NAMALWA (cell line): ENCODE measurements around the gene SPATA24.
"Not testable (repeated sequence)": the region's sequence is repeated elsewhere in the genome, so short reads cannot be mapped to it uniquely, and the experiment has no call there.

Source experiments
- DNase-seq: peaks from one replicate; pipeline ENCODE4 v3.0.0-alpha.2; 2015; ENCODE audit warnings: low spot score

Gene SPATA24, protein sequence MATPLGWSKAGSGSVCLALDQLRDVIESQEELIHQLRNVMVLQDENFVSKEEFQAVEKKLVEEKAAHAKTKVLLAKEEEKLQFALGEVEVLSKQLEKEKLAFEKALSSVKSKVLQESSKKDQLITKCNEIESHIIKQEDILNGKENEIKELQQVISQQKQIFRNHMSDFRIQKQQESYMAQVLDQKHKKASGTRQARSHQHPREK

DNA sequence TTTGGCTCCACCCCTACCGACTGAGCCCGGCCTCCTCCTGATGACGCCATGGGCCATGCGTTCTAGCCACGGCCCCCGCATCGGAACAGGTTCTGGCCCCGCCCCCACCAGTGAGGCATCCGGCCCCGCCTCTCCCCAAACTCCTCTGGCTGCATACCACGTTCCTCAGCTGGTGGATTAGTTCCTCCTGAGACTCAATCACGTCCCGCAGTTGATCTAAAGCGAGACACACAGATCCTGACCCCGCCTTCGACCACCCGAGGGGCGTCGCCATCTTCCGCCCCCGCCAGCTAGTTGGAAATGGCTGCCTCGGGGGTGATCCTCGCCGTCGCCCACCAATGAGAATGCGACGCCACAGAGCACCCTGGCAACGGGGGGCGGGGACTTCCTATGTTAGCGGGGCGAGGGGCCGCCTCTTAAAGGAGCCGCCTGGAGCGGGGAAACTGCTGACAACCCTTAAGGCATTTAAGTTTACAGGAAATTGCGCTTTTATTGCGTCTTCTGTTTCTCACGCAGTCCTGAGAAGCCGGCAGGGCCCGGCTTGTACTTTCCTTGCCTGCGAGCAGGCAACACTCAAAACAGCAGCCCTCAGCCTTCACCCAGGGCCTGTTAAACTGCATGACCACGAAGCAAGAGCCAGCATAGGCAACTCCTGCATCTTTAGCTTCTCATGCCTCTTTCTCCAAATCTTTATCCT, at the start of gene SPATA24:
SPATA24 (minus strand) TSS at position 303 of the 697 bp plus-strand sequence; CDS start at position 274, 29 bp downstream.
- peak; percentile 98 for DNase-seq

GRCh38 chr5:139451878-139452660, 48.2 kb upstream of the SPATA24 start:
- no peak for DNase-seq

- no peak for DNase-seq
Observed at GRCh38 chr5:139451176-139451575, 47.3 kb upstream of the SPATA24 start.

DNA sequence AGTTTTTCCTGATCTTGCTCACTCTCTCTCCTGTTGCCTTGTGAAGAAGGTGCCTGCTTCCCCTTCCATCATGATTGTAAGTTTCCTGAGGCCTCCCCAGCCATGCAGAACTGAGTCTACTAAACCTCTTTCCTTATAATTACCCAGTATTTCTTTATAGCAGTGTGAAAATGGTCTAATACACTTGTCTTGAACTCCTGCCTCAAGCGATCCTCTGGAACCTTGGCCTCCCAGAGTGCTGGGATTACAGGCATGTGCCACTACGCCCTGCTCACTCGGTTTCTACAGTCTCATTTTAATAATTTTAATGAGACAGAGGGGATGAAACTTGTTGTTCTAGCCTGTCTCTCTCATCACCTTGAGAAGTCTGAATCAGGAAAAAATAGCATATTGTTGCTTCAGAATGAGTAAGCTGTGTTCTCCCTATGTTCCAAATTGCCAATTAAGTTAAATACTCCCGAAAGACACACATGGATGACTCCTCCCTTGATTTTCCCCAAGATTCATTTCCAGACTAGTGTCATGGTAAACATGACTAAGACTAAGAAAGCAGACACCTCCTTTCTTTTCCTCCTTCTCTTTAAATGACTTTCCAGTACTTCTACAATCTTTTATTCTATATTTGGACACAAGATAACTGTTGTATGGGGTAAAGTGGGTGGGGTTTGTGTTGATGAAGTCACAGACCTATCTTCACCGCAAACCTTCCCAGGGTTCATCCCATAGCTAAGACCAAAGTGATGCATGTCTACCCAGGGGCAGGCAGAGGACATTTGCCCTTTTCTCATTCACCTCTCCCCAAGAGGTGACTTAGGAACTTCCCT, 43.3 kb upstream of the SPATA24 start:
- DNase-seq = no peak

DNA sequence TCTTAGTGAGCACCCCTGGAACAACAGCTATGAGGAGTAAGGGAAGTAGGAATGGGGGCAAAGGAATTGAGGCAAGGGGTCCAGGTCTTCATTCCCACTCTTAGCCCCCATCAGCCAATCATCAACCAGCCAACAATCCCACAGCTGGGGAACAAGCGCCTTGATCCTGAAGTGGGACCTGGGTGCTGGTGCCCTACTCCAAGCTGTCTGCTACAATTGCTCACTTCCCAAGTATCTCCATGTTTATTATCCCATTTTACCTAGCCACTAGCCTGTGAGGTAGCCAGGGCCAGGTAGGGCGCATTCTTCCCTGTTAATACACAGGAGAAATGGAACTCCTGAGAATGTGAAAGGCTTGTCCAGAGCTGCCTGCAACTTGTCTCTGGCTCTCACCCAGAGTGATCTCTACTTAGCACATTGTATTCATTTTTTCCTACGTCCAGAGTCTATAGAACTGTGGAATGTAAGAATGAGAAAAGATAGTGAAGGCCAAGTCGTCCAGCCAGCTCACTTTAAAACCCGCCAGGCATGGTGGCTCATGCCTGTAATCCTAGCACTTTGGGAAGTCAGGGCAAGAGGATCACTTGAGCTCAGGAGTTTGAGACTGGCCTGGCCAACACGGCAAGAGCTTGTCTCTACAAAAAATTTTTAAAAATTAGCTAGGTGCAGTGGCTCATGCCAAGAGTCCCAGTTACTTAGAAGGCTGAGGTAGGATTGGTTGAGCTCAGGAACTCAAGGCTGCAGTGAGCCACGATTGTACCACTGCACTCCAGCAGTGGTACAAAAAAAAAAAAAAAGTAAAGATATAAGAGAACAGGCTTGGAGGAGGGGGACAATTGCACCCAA, 41.7 kb upstream of the SPATA24 start:
- no peak for DNase-seq

DNA sequence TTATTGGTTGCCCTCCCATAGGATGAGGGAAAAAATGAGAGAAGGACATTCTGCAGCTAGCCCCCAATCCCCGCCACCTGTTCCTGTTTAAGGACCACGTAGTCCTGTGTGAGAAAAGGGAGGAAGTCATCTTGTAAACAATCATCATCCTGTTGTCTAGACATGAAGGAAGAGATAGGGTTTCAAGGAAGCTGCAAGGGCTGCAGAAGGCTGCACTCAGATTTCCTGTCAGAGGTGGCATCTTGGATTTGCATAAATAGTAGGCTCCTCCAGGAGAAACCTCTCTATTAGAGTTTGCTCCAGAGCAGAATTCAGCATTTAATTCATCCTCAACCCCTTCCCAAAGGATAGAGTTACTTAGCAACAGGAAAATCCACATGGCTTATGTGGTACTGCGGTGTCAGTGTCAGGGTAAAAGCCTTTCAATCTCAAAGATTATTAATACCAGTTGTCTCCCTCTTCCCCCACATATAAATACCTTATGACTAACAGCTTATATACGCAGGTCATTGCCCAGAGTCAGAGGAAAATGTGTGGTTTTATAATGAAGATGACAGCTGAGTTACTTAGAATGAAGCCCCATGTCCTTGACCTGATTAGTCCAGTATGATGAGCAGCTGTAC, 40.1 kb upstream of the SPATA24 start:
- no peak for DNase-seq

GRCh38 chr5:139440416-139440815, 36.5 kb upstream of the SPATA24 start:
- not testable (repeated sequence) for DNase-seq

GRCh38 chr5:139439013-139439903, 35.4 kb upstream of the SPATA24 start, which contains the start of gene DNAJC18:
Gene DNAJC18 (minus strand): TSS chr5:139439525. CDS start chr5:139439445, 80 bp downstream.
- DNase-seq = peak; percentile 95

GRCh38 chr5:139438707-139439012, 34.8 kb upstream of the SPATA24 start:
- DNase-seq = no peak

DNA sequence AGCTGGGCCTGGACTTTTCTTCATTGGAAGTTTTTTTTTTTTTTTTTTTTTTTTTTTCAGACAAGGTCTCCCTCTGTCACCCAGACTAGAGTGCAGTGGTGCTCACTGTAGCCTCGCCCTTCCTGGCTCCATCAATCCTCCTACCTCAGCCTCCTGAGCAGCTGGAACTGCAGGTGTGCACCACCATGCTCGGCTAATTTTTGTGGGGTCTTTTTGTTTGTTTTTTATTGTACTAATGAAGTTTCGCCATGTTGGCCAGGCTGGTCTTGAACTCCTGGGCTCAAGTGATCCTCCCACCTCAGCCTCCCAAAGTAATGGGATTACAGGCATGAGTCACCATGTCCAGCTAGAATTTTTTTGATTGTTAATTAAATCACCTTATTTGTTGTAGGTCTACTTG, 31.8 kb upstream of the SPATA24 start:
- no peak for DNase-seq

- no peak for DNase-seq
Observed at GRCh38 chr5:139431706-139432105, 27.8 kb upstream of the SPATA24 start.

- no peak for DNase-seq
Observed at GRCh38 chr5:139430015-139430414, 26.1 kb upstream of the SPATA24 start.

DNA sequence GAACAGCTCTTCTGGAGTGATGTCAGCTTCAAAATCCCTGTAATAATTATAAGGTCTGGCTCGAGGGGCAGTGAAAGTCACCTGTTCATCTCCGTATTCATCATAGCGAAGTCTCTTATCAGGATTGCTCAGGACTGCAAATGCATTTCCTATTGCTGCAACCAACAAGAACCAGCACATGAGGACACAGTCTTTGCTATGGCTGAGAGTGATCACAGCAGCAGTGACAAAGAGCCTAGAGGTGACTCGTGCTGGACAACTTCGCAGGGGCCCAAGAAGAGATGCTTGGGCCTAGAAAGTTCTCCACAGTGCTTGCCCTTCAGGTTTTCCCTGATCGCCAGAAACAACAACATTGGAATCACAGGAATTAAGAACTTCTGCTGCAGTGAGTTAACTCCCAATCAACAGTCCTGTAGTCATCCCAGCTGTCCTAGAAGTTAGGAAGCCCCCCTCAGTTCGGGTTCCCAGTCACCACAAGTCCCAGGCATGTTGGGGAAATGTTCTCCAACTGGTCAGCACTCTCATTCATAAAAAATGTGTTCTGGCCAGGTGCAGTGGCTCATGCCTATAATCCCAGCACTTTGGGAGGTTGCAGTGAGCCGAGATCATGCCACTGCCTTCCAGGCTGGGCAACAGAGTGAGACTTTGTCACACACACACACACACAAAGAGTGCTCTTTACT, 22.5 kb upstream of the SPATA24 start:
- DNase-seq = no peak

DNA sequence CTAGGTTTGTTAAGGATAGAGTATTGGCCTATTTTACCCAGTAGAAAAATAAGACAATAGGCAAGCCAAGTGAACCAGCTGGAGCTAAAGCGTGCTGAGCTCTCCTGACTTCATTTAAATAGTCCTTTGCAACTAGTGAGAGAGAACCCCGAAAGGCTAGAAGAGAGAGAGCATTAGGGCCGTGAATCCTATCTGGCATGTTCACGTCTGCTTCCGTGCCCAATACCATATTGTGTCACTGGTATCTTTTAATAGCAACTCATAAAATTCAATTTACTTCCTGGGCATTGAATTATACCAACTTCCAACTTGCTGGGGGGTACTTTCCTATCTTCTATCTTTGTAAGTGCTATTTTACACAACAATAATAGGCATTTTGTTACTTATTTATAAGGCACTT, 21.6 kb upstream of the SPATA24 start:
- no peak for DNase-seq

DNA sequence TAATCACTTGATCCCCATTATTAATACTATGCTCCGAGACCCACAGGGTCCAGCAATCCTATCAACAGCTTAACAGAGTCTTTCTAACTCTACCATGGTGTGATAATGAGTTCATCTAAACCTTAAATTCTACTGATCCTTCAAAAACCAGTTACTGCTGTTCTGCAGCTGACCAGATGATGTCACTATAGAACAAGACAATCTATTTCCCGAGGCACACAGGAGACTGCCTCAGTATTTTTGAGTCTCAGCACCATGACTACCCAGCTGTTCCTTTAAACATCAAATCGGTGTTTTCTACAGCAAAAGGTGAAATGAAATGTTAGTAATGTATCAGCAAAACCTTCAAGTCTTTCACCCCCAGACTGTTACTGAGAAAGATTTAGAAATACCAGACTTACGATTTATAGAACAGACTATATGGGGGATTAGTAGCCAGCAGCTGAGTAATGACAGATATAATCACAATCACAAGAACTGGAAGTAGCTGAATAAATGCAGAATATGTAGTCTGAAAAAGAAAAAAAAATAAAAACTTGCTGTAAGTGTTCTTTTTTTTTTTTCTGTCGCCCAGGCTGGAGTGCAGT, 18.5 kb upstream of the SPATA24 start:
- DNase-seq = peak; percentile 89

DNA sequence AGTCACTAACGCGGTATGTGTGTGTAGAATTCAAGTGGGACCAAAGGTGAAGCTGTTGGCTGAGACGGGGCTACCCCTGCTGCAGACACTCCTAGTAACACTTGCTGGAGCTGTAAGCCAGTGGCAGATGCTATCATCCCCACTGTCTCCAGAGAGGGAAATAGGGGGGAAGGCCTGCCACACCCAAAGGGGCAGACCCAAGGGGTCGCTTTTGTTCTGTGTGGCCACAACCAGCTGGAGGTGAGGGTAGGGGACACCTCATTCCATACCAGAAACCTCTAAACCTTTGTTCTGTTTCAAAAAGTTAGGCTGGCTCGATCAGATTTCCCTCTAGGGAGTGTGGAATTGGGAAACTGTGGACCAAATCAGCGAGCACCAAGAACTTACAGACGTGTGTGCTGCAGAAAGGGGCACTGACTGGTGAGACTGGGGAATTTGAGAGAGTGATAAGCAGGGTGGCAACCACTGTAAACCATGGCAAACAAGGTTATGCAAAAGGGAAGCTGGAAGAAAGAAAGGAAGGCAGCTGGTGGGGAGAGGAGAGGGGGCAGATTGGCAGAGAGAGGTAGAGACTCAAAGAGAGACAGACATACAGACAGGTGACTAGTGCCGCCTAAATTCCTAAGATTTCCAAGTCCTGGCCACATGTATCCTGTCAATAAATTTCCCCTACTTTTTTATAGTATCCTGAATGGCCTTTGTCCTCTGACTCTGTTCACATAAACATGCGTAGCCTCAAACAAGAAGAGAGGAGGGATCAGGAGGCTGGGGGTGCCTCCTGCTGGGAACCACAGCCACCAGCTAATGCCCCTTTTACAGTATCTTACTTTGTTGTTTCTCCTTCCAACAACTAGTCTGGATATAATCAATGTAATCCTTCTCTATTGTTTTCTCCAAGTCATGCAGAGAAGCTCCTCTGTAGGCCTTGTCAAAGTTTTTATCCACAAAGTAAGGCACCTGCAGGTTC, 15.6 kb upstream of the SPATA24 start:
- no peak for DNase-seq

DNA sequence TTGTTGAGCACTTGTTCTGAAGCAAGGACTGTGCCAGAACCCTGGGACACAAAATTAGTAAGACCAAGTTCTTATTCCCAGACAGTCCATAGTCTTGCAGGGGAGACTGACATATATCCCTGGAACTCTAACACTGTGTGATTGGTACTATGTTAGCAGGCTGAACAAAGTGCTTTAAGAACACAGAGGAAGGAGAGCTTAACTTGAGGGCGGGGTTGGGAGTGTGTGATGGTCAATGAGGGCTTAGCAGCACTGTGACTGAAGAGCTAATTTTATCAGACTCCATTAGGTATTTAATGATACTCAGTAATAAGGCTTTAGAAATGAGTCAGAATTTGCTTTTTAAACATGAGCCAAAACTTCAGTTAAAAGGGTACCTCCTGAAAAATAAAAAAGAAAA, 14.9 kb upstream of the SPATA24 start:
- DNase-seq = no peak

GRCh38 chr5:139417214-139417613, 13.3 kb upstream of the SPATA24 start:
- DNase-seq = peak; percentile 50
